ENCODE results near the gene MYO1B. TPM values are rescaled to one million over a fixed set of nuclear protein-coding genes. Genes with fewer than 3 reads are reported as not detected.

Gene MYO1B
- total and polyA plus RNA-seq, 2 experiments from 2014 or later = 26.4 to 70.6 TPM

- peaks cover 8% of the 10 kb centered on the region; the same call in 2 of the 3 replicates for H3K9me3 Mint-ChIP-seq
- H3K9me2 ChIP-seq (ENCODE audit: insufficient read depth) = no peaks in the 10 kb centered on the region
- no peak overlapping the region for H3K4me2 ChIP-seq
- no peaks in the 10 kb centered on the region for H3K27me3 Mint-ChIP-seq (ENCODE audit: insufficient read depth, low read depth, poor library complexity)
- no peaks in the 10 kb centered on the region for H3K27me3 ChIP-seq (ENCODE audit: insufficient read depth)
- no peaks in the 10 kb centered on the region for H4K20me1 ChIP-seq (replicated peaks; ENCODE audit: insufficient read depth)
- H3F3A ChIP-seq (replicated peaks; ENCODE audit: low read depth) = no peaks in the 10 kb centered on the region
- ATAC-seq (no peak), DNase-seq (ENCODE audit: low spot score) (no peak)
- TF ChIP-seq POLR2AphosphoS5 (IDR thresholded peaks at IDR 0.05; ENCODE audit: low read depth) (no peak), CREB1 (CRISPR knock-in tag; IDR thresholded peaks at IDR 0.05; ENCODE audit: low read depth) (no peak), JUNB (IDR thresholded peaks at IDR 0.05; ENCODE audit: unreplicated experiment) (no peak)
- H3K4me1 Mint-ChIP-seq = peaks cover 10% of the 10 kb centered on the region
- H3K36me3 ChIP-seq (ENCODE audit: insufficient read depth) = no peaks in the 10 kb centered on the region
- peaks cover 35% of the 10 kb centered on the region for H3K36me3 Mint-ChIP-seq (ENCODE audit: low read depth)
- H3K27ac Mint-ChIP-seq = 0 out of 2 replicates have a peak overlapping the region, but pooled peaks have one; percentile 8
- H3K4me3 Mint-ChIP-seq = no peak overlapping the region
- H3K4me3 ChIP-seq = no peak overlapping the region
- no peak overlapping the region for H3K27ac ChIP-seq (ENCODE audit: low read depth)
- 0 out of 2 replicates have a peak, but pooled peaks cover 4% of the 10 kb centered on the region for H3K4me1 ChIP-seq (ENCODE audit: insufficient read depth)
- no peak overlapping the region for H2AFZ ChIP-seq
- H3K79me2 ChIP-seq (replicated peaks; ENCODE audit: insufficient read depth) = no peaks in the 10 kb centered on the region
Observed at GRCh38 chr2:191357678-191358077, 112.5 kb downstream of the MYO1B start.

GRCh38 chr2:191358325-191359025 is 113.3 kb downstream of the MYO1B start:
- no peaks in the 10 kb centered on the region for H3F3A ChIP-seq (replicated peaks; ENCODE audit: low read depth)
- H3K79me2 ChIP-seq (replicated peaks; ENCODE audit: insufficient read depth) = no peaks in the 10 kb centered on the region
- Mint-ChIP-seq H3K36me3 (ENCODE audit: low read depth) (peaks cover 30% of the 10 kb centered on the region), H3K9me3 (peaks cover 8% of the 10 kb centered on the region; the same call in 2 of the 3 replicates), H3K4me1 (peaks cover 10% of the 10 kb centered on the region), H3K4me3 (no peak overlapping the region), H3K27ac (peak overlapping the region; percentile 55; the same call in 1 of the 2 replicates), H3K27me3 (ENCODE audit: insufficient read depth, low read depth, poor library complexity) (no peaks in the 10 kb centered on the region)
- H3K27ac ChIP-seq (ENCODE audit: low read depth) = no peak overlapping the region
- H3K4me1 ChIP-seq (ENCODE audit: insufficient read depth) = 0 out of 2 replicates have a peak, but pooled peaks cover 4% of the 10 kb centered on the region
- no peak overlapping the region for H3K4me3 ChIP-seq
- no peaks in the 10 kb centered on the region for H3K36me3 ChIP-seq (ENCODE audit: insufficient read depth)
- no peak overlapping the region for H2AFZ ChIP-seq
- DNase-seq (ENCODE audit: low spot score) (no peak), ATAC-seq (no peak)
- H4K20me1 ChIP-seq (replicated peaks; ENCODE audit: insufficient read depth) = no peaks in the 10 kb centered on the region
- no peak overlapping the region for H3K4me2 ChIP-seq
- H3K27me3 ChIP-seq (ENCODE audit: insufficient read depth) = no peaks in the 10 kb centered on the region
- H3K9me2 ChIP-seq (ENCODE audit: insufficient read depth) = no peaks in the 10 kb centered on the region
- TF ChIP-seq CREB1 (CRISPR knock-in tag; IDR thresholded peaks at IDR 0.05; ENCODE audit: low read depth) (no peak), EZH2 (IDR thresholded peaks at IDR 0.05; ENCODE audit: low read depth, unreplicated experiment) (no peak), ZNF114 (CRISPR knock-in tag; IDR thresholded peaks at IDR 0.05) (no peak), REST (IDR thresholded peaks at IDR 0.05; ENCODE audit: unreplicated experiment) (no peak), ZNF462 (CRISPR knock-in tag; IDR thresholded peaks at IDR 0.05) (no peak), ZNF331 (CRISPR knock-in tag; IDR thresholded peaks at IDR 0.05; ENCODE audit: low read depth) (no peak), EZH2phosphoT487 (IDR thresholded peaks at IDR 0.05; ENCODE audit: unreplicated experiment) (no peak), NANOG (IDR thresholded peaks at IDR 0.05; ENCODE audit: borderline replicate concordance) (no peak), POLR2AphosphoS5 (IDR thresholded peaks at IDR 0.05; ENCODE audit: low read depth) (no peak)
